Gastrocnemius medialis (tissue), 4 donors: Measurements from ENCODE around the gene PLK3.

Experiments used
- CTCF ChIP-seq, 5 experiments: fragments of 450-650 bp in 3 of 5; fragments of 200-600 bp in 2 of 5; sonication (generic) in 2 of 5; IDR thresholded peaks in 4 of 5; conservative IDR thresholded peaks in 1 of 5; 1 replicate in 4 of 5; 2 replicates in 1 of 5; pipeline ENCODE4 v1.5.1; 2016 to 2019; ENCODE audit warnings: antibody characterized with exemption in 5 of 5, mild to moderate bottlenecking in 3 of 5, moderate library complexity in 3 of 5
- POLR2A ChIP-seq, 2 donors: fragments of 450-650 bp; IDR thresholded peaks; one replicate each; pipeline ENCODE4 v1.6.1; 2017; ENCODE audit warnings: antibody characterized with exemption in 2 of 2, mild to moderate bottlenecking in 2 of 2, moderate library complexity in 2 of 2

GRCh38 chr1:44776730-44777068 is 23.5 kb upstream of the PLK3 start:
- TF ChIP-seq CTCF (IDR thresholded peaks at IDR 0.05 in 4 of 5, conservative IDR thresholded peaks at IDR 0.05 in 1 of 5) (no peak), POLR2A (IDR thresholded peaks at IDR 0.05) (no peak)
